H1 (cell line): ENCODE data around the gene MAP4K4. TPM values are rescaled to one million over a fixed set of nuclear protein-coding genes. Genes with fewer than 3 reads are reported as not detected.

Source experiments
- CTCF ChIA-PET: fragments of 300-600 bp; sonication (Branson Sonifier 250); formaldehyde crosslinking; loops from one replicate; lab custom pipeline; 2021; ENCODE audit not compliant: partially characterized antibody; lab: Charles Lee
- POLR2A ChIA-PET: fragments of 300-600 bp; sonication (Branson Sonifier 250); formaldehyde crosslinking; loops from one replicate; lab custom pipeline; 2021; ENCODE audit warnings: inconsistent platforms; ENCODE audit not compliant: partially characterized antibody; lab: Charles Lee
- DNase-seq, 2 experiments: peaks; one replicate each; pipeline versions ENCODE4 v3.0.0 to v3.0.0-alpha.2; 2010 to 2022; ENCODE audit warnings: low spot score in 2 of 2, low read depth in 1 of 2, mixed read lengths in 1 of 2
- FAIRE-seq: peaks from 2 replicates; lab custom pipeline; 2011; peaks lifted over from hg19 to GRCh38; lab: Jason Lieb, UNC
- H2AFZ ChIP-seq: 2 replicates; pipeline ENCODE4 v1.8.1; 2012; ENCODE audit warnings: low read length, inconsistent platforms
- H2AK5ac ChIP-seq: 2 replicates; pipeline ENCODE4 v1.6.1; 2013; ENCODE audit warnings: low read depth, low read length
- H2BK120ac ChIP-seq: replicated peaks from 2 replicates; pipeline ENCODE3; 2013; ENCODE audit warnings: low read depth, low read length, inconsistent platforms
- H2BK12ac ChIP-seq: 2 replicates; pipeline ENCODE4 v1.6.1; 2013; ENCODE audit warnings: low read depth, low read length
- H2BK15ac ChIP-seq: 2 replicates; pipeline ENCODE4 v1.6.1; 2013; ENCODE audit warnings: low read length
- H2BK20ac ChIP-seq: 2 replicates; pipeline ENCODE4 v1.6.1; 2013; ENCODE audit warnings: low read length
- H2BK5ac ChIP-seq: 2 replicates; pipeline ENCODE4 v1.6.1; 2013; ENCODE audit warnings: low read depth, low read length
- H3K14ac ChIP-seq: 2 replicates; pipeline ENCODE4 v1.6.1; 2013; ENCODE audit warnings: inconsistent platforms; ENCODE audit not compliant: insufficient read length
- H3K18ac ChIP-seq: 2 replicates; pipeline ENCODE4 v1.6.1; 2013; ENCODE audit warnings: low read length; ENCODE audit errors: extremely low read depth
- H3K23ac ChIP-seq: 2 replicates; pipeline ENCODE4 v1.6.1; 2013; ENCODE audit warnings: inconsistent platforms; ENCODE audit not compliant: insufficient read length
- H3K23me2 ChIP-seq: 2 replicates; pipeline ENCODE4 v1.6.1; 2013; ENCODE audit warnings: low read depth, low read length
- H3K27ac ChIP-seq: 2 replicates; pipeline ENCODE4 v1.6.1; 2011; ENCODE audit warnings: low read depth, low read length, inconsistent platforms
- H3K27me3 ChIP-seq, 4 experiments: replicated peaks in 1 of 4; 1 replicate in 1 of 4; 2 replicates in 3 of 4; pipeline versions ENCODE4 v1.6.1 to v1.8.1; 2011 to 2013; ENCODE audit warnings: low read length in 3 of 4, mild to moderate bottlenecking in 3 of 4, inconsistent platforms in 2 of 4, mixed read lengths in 2 of 4, moderate library complexity in 1 of 4; ENCODE audit not compliant: control insufficient read depth in 3 of 4, insufficient read depth in 3 of 4; ENCODE audit errors: extremely low read depth in 1 of 4
- H3K36me3 ChIP-seq, 4 experiments: 2 replicates each; pipeline versions ENCODE4 v1.6.1 to v1.8.1; 2011 to 2013; ENCODE audit warnings: mild to moderate bottlenecking in 4 of 4, low read length in 3 of 4, moderate library complexity in 2 of 4, control low read depth in 1 of 4, inconsistent platforms in 1 of 4; ENCODE audit not compliant: insufficient read depth in 4 of 4, control insufficient read depth in 2 of 4
- H3K4ac ChIP-seq: replicated peaks from 2 replicates; pipeline ENCODE3; 2013; ENCODE audit warnings: low read length, low read depth, mixed read lengths, inconsistent platforms; ENCODE audit not compliant: insufficient read length
- H3K4me1 ChIP-seq, 4 experiments: replicated peaks in 1 of 4; 1 replicate in 1 of 4; 2 replicates in 3 of 4; pipeline versions ENCODE4 v1.6.1 to v1.8.1; 2011 to 2013; ENCODE audit warnings: low read length in 3 of 4, inconsistent platforms in 2 of 4, mixed read lengths in 1 of 4; ENCODE audit not compliant: insufficient read depth in 4 of 4, control insufficient read depth in 3 of 4
- H3K4me2 ChIP-seq, 2 experiments: 2 replicates each; pipeline versions ENCODE4 v1.6.1 to v1.8.1; 2011 to 2013; ENCODE audit warnings: low read depth in 2 of 2, low read length in 2 of 2, control low read depth in 1 of 2, inconsistent platforms in 1 of 2, mild to moderate bottlenecking in 1 of 2; ENCODE audit not compliant: insufficient read depth in 1 of 2
- H3K4me3 ChIP-seq, 4 experiments: fragments of 200-600, 300-600 bp in 1 of 4; sonication (generic), shearing (Covaris generic), sonication (Bioruptor Twin) in 1 of 4; 2 replicates each; pipeline versions ENCODE4 v1.5.1 to v1.8.1; 2011 to 2016; ENCODE audit warnings: low read length in 4 of 4, low read depth in 3 of 4, control low read depth in 2 of 4, inconsistent platforms in 2 of 4, mild to moderate bottlenecking in 2 of 4, mixed read lengths in 1 of 4, moderate library complexity in 1 of 4; ENCODE audit not compliant: insufficient read depth in 2 of 4; ENCODE audit errors: extremely low read depth in 1 of 4
- H3K56ac ChIP-seq: replicated peaks from 2 replicates; pipeline ENCODE3; 2013; ENCODE audit warnings: low read depth, mild to moderate bottlenecking, mixed read lengths, low read length, inconsistent platforms; ENCODE audit not compliant: insufficient read length
- H3K79me1 ChIP-seq: 2 replicates; pipeline ENCODE4 v1.6.1; 2013; ENCODE audit warnings: low read depth, low read length, control low read depth
- H3K79me2 ChIP-seq, 2 experiments: 2 replicates each; pipeline versions ENCODE4 v1.6.1 to v1.8.1; 2012 to 2013; ENCODE audit warnings: low read length in 2 of 2, mild to moderate bottlenecking in 2 of 2, inconsistent platforms in 1 of 2; ENCODE audit not compliant: insufficient read depth in 2 of 2, control insufficient read depth in 1 of 2
- H3K9ac ChIP-seq, 4 experiments: replicated peaks in 1 of 4; 1 replicate in 1 of 4; 2 replicates in 3 of 4; pipeline versions ENCODE4 v1.6.1 to v1.8.1; 2011 to 2013; ENCODE audit warnings: low read depth in 3 of 4, low read length in 3 of 4, control low read depth in 2 of 4, mild to moderate bottlenecking in 2 of 4, moderate library complexity in 2 of 4, inconsistent platforms in 1 of 4; ENCODE audit errors: extremely low read depth in 1 of 4
- H3K9me3 ChIP-seq, 2 experiments: 2 replicates each; pipeline versions ENCODE4 v1.6.1 to v1.8.1; 2012 to 2013; ENCODE audit warnings: mild to moderate bottlenecking in 2 of 2, moderate library complexity in 2 of 2, control low read depth in 1 of 2, inconsistent platforms in 1 of 2, low read depth in 1 of 2, low read length in 1 of 2, mixed read lengths in 1 of 2; ENCODE audit not compliant: insufficient read depth in 2 of 2
- H4K20me1 ChIP-seq, 2 experiments: replicated peaks in 1 of 2; 2 replicates each; pipeline versions ENCODE3 to v1.8.1; 2011 to 2013; ENCODE audit warnings: inconsistent platforms in 2 of 2, low read length in 2 of 2, mild to moderate bottlenecking in 1 of 2; ENCODE audit not compliant: insufficient read depth in 2 of 2, control insufficient read depth in 1 of 2
- H4K5ac ChIP-seq: 2 replicates; pipeline ENCODE4 v1.6.1; 2013; ENCODE audit warnings: low read length, low read depth, mixed read lengths, inconsistent platforms; ENCODE audit not compliant: insufficient read length
- H4K8ac ChIP-seq: 2 replicates; pipeline ENCODE4 v1.8.0; 2013; ENCODE audit warnings: mild to moderate bottlenecking, moderate library complexity, low read length, inconsistent platforms; ENCODE audit not compliant: insufficient read depth; ENCODE audit errors: extremely low read depth
- H4K91ac ChIP-seq: replicated peaks from 2 replicates; pipeline ENCODE3; 2013; ENCODE audit warnings: low read length, mixed read lengths, inconsistent platforms; ENCODE audit not compliant: insufficient read length
- NANOG ChIP-seq: IDR thresholded peaks from 2 replicates; pipeline ENCODE4 v1.6.1; 2011; ENCODE audit warnings: low read length, low read depth, mild to moderate bottlenecking, inconsistent platforms; ENCODE audit not compliant: insufficient read depth, poor library complexity, severe bottlenecking
- POU5F1 ChIP-seq: IDR thresholded peaks from 2 replicates; pipeline ENCODE4 v1.6.1; 2011; ENCODE audit warnings: low read depth, mild to moderate bottlenecking, low read length, moderate library complexity
- SRF ChIP-seq: IDR thresholded peaks from 2 replicates; pipeline ENCODE4 v1.6.1; 2011; ENCODE audit warnings: mild to moderate bottlenecking, low read depth, low read length, moderate library complexity
- ZNF274 ChIP-seq: IDR thresholded peaks from 2 replicates; pipeline ENCODE4 v1.7.0; 2012; ENCODE audit warnings: low read length, borderline replicate concordance; ENCODE audit errors: extremely low read depth
- WGBS, 2 experiments: shearing (Covaris generic) in 1 of 2; methylation state at CpG; one replicate each; pipeline versions ENCODE4 v1.1.6 to v1.1.7; 2013 to 2015; ENCODE audit warnings: low lambda C conversion rate in 2 of 2, mixed read lengths in 2 of 2, inconsistent platforms in 1 of 2, low coverage in 1 of 2, missing lambda C conversion rate in 1 of 2; ENCODE audit not compliant: insufficient replicate concordance in 2 of 2, insufficient coverage in 1 of 2, insufficient read length in 1 of 2; ENCODE audit errors: extremely low coverage in 1 of 2, missing lambda C conversion rate in 1 of 2; 5-methylcytosine and 5-hydroxymethylcytosine counted together
- polyA plus RNA-seq, 7 experiments: library from polyadenylated mRNA; depleted of rRNA in 3 of 7; stranded (reverse) in 5 of 7; unstranded in 2 of 7; fragments of >200 nt in 5 of 7; fragments of 200-250 nt in 2 of 7; gene quantifications; 1 replicate in 5 of 7; 2 replicates in 1 of 7; 4 replicates in 1 of 7; pipeline versions ENCODE4 v1.2.1 to v1.2.3, GENCODE V29; 2011 to 2013; ENCODE audit warnings: missing spikeins in 2 of 7, mixed read lengths in 2 of 7
- total RNA-seq: library from RNA; stranded (reverse); fragmentation: NEBNext Ultra II Directional; extraction: Animal tissue kit (Norgen Biotek cat#: 25700); gene quantifications from 2 replicates; pipeline ENCODE4 v1.2.1, GENCODE V29; 2021

MAP4K4 gene
- total and polyA plus RNA-seq, 2 of the 8 experiments (the other 6 are each of a cell fraction or from before 2014, with no cell fraction given), result 53.2 to 138 TPM

DNA sequence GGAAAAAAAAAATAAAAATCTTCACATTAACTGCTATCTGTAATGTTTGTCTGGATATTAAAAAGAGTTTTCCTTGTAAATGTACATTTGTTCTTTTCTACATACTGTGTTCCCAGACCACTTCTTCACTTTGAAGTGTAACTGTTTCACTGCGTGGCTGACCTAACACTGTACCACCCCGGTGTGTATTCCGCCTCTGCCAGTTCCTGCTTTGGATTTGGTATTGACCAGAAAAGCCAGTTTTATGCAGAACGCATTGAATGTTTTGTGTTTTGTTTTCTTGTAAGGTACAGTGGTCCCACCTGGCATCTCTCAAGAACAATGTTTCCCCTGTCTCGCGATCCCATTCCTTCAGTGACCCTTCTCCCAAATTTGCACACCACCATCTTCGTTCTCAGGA, 166.0 kb downstream of the MAP4K4 start:
- FAIRE-seq, result no peak
- TF ChIP-seq ZNF274, result no peak
- TF ChIP-seq SRF, result no peak
- TF ChIP-seq NANOG, result no peak
- no peak for TF ChIP-seq POU5F1

More for the DNA sequence above, 166.0 kb downstream of the MAP4K4 start:
- ChIA-PET POLR2A (no interaction called here), CTCF (interaction anchor here (1.0 kb wide), 1 partner anchor 10 kb away, joined by 4 read pairs; no protein-coding TSS in a partner anchor)
- Histone ChIP-seq H3K18ac (no peak overlapping the region), H3K9ac (no peak overlapping the region), H3K23me2 (no peaks in the 10 kb centered on the region), H3K27ac (no peak overlapping the region), H2AFZ (no peak overlapping the region), H2BK120ac (no peak overlapping the region), H3K79me1 (no peaks in the 10 kb centered on the region; the same call in 1 of the 2 replicates), H3K9me3 (no peaks in the 10 kb centered on the region), H4K5ac (no peak overlapping the region), H3K23ac (no peak overlapping the region), H3K56ac (no peak overlapping the region), H4K8ac (no peak overlapping the region), H3K4me3 (no peak overlapping the region), H3K4ac (no peak overlapping the region), H4K91ac (no peak overlapping the region), H3K36me3 (peaks cover 13 to 85% (median 49%) of the 10 kb centered on the region in 4 experiments), H3K4me1 (no peaks in the 10 kb centered on the region; a peak in 1 of 7 replicates), H2AK5ac (no peak overlapping the region), H2BK20ac (no peak overlapping the region), H3K14ac (no peak overlapping the region), H3K27me3 (no peaks in the 10 kb centered on the region), H4K20me1 (peaks cover 1 to 7% of the 10 kb centered on the region in 2 experiments), H3K79me2 (no peaks in the 10 kb centered on the region), H2BK15ac (no peak overlapping the region), H3K4me2 (no peak overlapping the region), H2BK12ac (no peak overlapping the region), H2BK5ac (no peak overlapping the region)
- 93% methylated on average over 7 of the region's 7 CpGs; no CpG with 5 or more reads in 1 of the 2 experiments for WGBS, 2 experiments
- DNase-seq, result no peak
